SK-N-SH treated with all-trans-retinoic acid at 6 μM for 48 hours (cell line): ENCODE measurements around the gene DIP2C.

ENCODE experiments used
- ATAC-seq: fragments of 200-7000 bp; cut with Tn5 transposase; 3 replicates; pipeline ENCODE4 v1.9.1; 2020; ENCODE audit warnings: mild to moderate bottlenecking, moderate library complexity
- ARNTL ChIP-seq: fragments of 450-650 bp; formaldehyde crosslinking; IDR thresholded peaks from 2 replicates; pipeline ENCODE4 v1.5.0; 2020; ENCODE audit warnings: low read depth, mild to moderate bottlenecking, moderate library complexity, borderline replicate concordance
- BACH2 ChIP-seq: fragments of 250-450 bp; sonication (Bioruptor Pico); IDR thresholded peaks from 2 replicates; pipeline ENCODE4 v1.9.0; 2021; ENCODE audit warnings: mild to moderate bottlenecking, borderline replicate concordance
- CREB5 ChIP-seq: fragments of 250-450 bp; sonication (Bioruptor Pico); IDR thresholded peaks from 2 replicates; pipeline ENCODE4 v1.5.1; 2020; ENCODE audit warnings: low read depth, mild to moderate bottlenecking, moderate library complexity
- CSDC2 ChIP-seq: fragments of 250-450 bp; sonication (Bioruptor Pico); IDR thresholded peaks from 2 replicates; pipeline ENCODE4 v1.5.0; 2020; ENCODE audit warnings: mild to moderate bottlenecking, moderate library complexity
- CSRNP3 ChIP-seq: fragments of 250-450 bp; sonication (Bioruptor Pico); IDR thresholded peaks from 2 replicates; pipeline ENCODE4 v1.5.1; 2021; ENCODE audit warnings: mild to moderate bottlenecking, moderate library complexity
- ESRRG ChIP-seq: fragments of 250-450 bp; sonication (Bioruptor Pico); IDR thresholded peaks from 2 replicates; pipeline ENCODE4 v1.6.1; 2021; ENCODE audit warnings: mild to moderate bottlenecking
- GLIS3 ChIP-seq: fragments of 250-450 bp; sonication (Bioruptor Pico); IDR thresholded peaks from 2 replicates; pipeline ENCODE4 v1.5.0; 2020; ENCODE audit warnings: mild to moderate bottlenecking, moderate library complexity
- ISL1 ChIP-seq: fragments of 250-450 bp; sonication (Bioruptor Pico); IDR thresholded peaks from 2 replicates; pipeline ENCODE4 v2.1.2; 2022; ENCODE audit warnings: mild to moderate bottlenecking, moderate library complexity
- OSR1 ChIP-seq: fragments of 250-450 bp; sonication (Bioruptor Pico); IDR thresholded peaks from 2 replicates; pipeline ENCODE4 v1.8.0; 2022; ENCODE audit warnings: moderate library complexity, mild to moderate bottlenecking, inconsistent platforms
- PATZ1 ChIP-seq: fragments of 250-450 bp; sonication (Bioruptor Pico); IDR thresholded peaks from 2 replicates; pipeline ENCODE4 v1.8.0; 2020; ENCODE audit warnings: mild to moderate bottlenecking, moderate library complexity, borderline replicate concordance
- POU6F1 ChIP-seq: fragments of 250-450 bp; sonication (Bioruptor Pico); IDR thresholded peaks from 2 replicates; pipeline ENCODE4 v1.8.0; 2021; ENCODE audit warnings: low read depth, mild to moderate bottlenecking, moderate library complexity, borderline replicate concordance
- PPARA ChIP-seq: fragments of 250-450 bp; sonication (Bioruptor Pico); IDR thresholded peaks from 2 replicates; pipeline ENCODE4 v1.5.0; 2020; ENCODE audit warnings: mild to moderate bottlenecking, borderline replicate concordance
- RARB ChIP-seq: fragments of 250-450 bp; sonication (Bioruptor Pico); IDR thresholded peaks from 2 replicates; pipeline ENCODE4 v1.8.0; 2021; ENCODE audit warnings: mild to moderate bottlenecking, moderate library complexity
- TOX ChIP-seq: fragments of 250-450 bp; sonication (Bioruptor Pico); IDR thresholded peaks from 2 replicates; pipeline ENCODE4 v1.8.0; 2021; ENCODE audit warnings: mild to moderate bottlenecking, moderate library complexity, borderline replicate concordance
- TSHZ2 ChIP-seq: fragments of 250-450 bp; sonication (Bioruptor Pico); IDR thresholded peaks from 2 replicates; pipeline ENCODE4 v1.5.0; 2020; ENCODE audit warnings: mild to moderate bottlenecking, moderate library complexity
- ZC3H10 ChIP-seq: fragments of 250-450 bp; sonication (Bioruptor Pico); IDR thresholded peaks from 2 replicates; pipeline ENCODE4 v1.5.1; 2021; ENCODE audit warnings: mild to moderate bottlenecking, moderate library complexity
- ZFP3 ChIP-seq: fragments of 250-450 bp; sonication (Bioruptor Pico); IDR thresholded peaks from 2 replicates; pipeline ENCODE4 v1.5.0; 2020; ENCODE audit warnings: mild to moderate bottlenecking, moderate library complexity
- ZFP30 ChIP-seq: fragments of 450-650 bp; formaldehyde crosslinking; IDR thresholded peaks from 2 replicates; pipeline ENCODE4 v1.5.0; 2022; ENCODE audit warnings: mild to moderate bottlenecking, moderate library complexity
- ZNF565 ChIP-seq: fragments of 450-650 bp; formaldehyde crosslinking; conservative IDR thresholded peaks from 2 replicates; pipeline ENCODE4 v1.5.0; 2020; ENCODE audit warnings: low read depth, mild to moderate bottlenecking, moderate library complexity
- ZNF70 ChIP-seq: fragments of 450-650 bp; formaldehyde crosslinking; IDR thresholded peaks from 2 replicates; pipeline ENCODE4 v1.5.0; 2020; ENCODE audit warnings: mild to moderate bottlenecking, moderate library complexity

The DIP2C gene

GRCh38 chr10:637771-638195, 51.7 kb downstream of the DIP2C start:
- no peak for TF ChIP-seq PATZ1 (CRISPR knock-in tag)
- no peak for TF ChIP-seq TSHZ2
- no peak for TF ChIP-seq TOX (CRISPR knock-in tag)
- TF ChIP-seq, all 23 proteins: peak for 0

GRCh38 chr10:637221-637620, 52.2 kb downstream of the DIP2C start:
- TF ChIP-seq PPARA = no peak
- no peak for TF ChIP-seq ZNF565 (CRISPR knock-in tag)
- no peak for TF ChIP-seq OSR1 (CRISPR knock-in tag)
- no peak for TF ChIP-seq RARB (CRISPR knock-in tag)
- no peak for TF ChIP-seq TSHZ2
- TF ChIP-seq POU6F1 (CRISPR knock-in tag) = no peak
- TF ChIP-seq BACH2 (CRISPR knock-in tag) = no peak
- TF ChIP-seq ZFP3 (CRISPR knock-in tag) = no peak
- TF ChIP-seq TOX (CRISPR knock-in tag) = no peak
- no peak for TF ChIP-seq ZFP30 (CRISPR knock-in tag)
- TF ChIP-seq ZNF70 (CRISPR knock-in tag) = no peak
- no peak for TF ChIP-seq ZC3H10 (CRISPR knock-in tag)
- no peak for TF ChIP-seq PATZ1 (CRISPR knock-in tag)
- TF ChIP-seq CREB5 = no peak
- no peak for TF ChIP-seq ISL1 (CRISPR knock-in tag)
- TF ChIP-seq ESRRG = no peak
- TF ChIP-seq CSRNP3 = no peak
- no peak for TF ChIP-seq CSDC2 (CRISPR knock-in tag)
- TF ChIP-seq GLIS3 (CRISPR knock-in tag) = no peak
- no peak for TF ChIP-seq ARNTL
- ATAC-seq = no peak

More at GRCh38 chr10:637771-638195, 51.7 kb downstream of the DIP2C start:
- ATAC-seq = no peak
